Liver (tissue), 9 donors: ENCODE measurements around the gene MSI1. TPM values are rescaled to one million over a fixed set of nuclear protein-coding genes. Genes with fewer than 3 reads are reported as not detected.

Experiments
- DNase-seq: peaks from one replicate; pipeline ENCODE4 v3.0.0-alpha.2; 2017; ENCODE audit warnings: low spot score
- H3K27ac ChIP-seq, 2 donors: one replicate each; pipeline ENCODE4 v1.7.0; 2013; ENCODE audit warnings: inconsistent platforms in 2 of 2, low read length in 2 of 2, control low read depth in 1 of 2, low read depth in 1 of 2, mild to moderate bottlenecking in 1 of 2
- H3K27me3 ChIP-seq, 4 donors: one replicate each; pipeline versions ENCODE4 v1.6.1 to v1.7.0; 2013; ENCODE audit warnings: low read length in 3 of 4, inconsistent platforms in 1 of 4, mild to moderate bottlenecking in 1 of 4, moderate library complexity in 1 of 4; ENCODE audit not compliant: control insufficient read depth in 4 of 4, insufficient read depth in 4 of 4
- H3K36me3 ChIP-seq, 4 donors: one replicate each; pipeline versions ENCODE4 v1.6.1 to v1.7.0; 2013; ENCODE audit warnings: low read length in 3 of 4, mild to moderate bottlenecking in 3 of 4, low read depth in 1 of 4, moderate library complexity in 1 of 4; ENCODE audit not compliant: control insufficient read depth in 4 of 4, insufficient read depth in 3 of 4
- H3K4me1 ChIP-seq, 4 donors: one replicate each; pipeline versions ENCODE4 v1.6.1 to v1.7.0; 2013; ENCODE audit warnings: low read length in 3 of 4, mild to moderate bottlenecking in 3 of 4, moderate library complexity in 1 of 4; ENCODE audit not compliant: control insufficient read depth in 4 of 4, insufficient read depth in 4 of 4
- H3K4me3 ChIP-seq, 3 donors: one replicate each; pipeline versions ENCODE4 v1.6.1 to v1.7.0; 2013; ENCODE audit warnings: low read length in 3 of 3, control low read depth in 1 of 3, low read depth in 1 of 3, mild to moderate bottlenecking in 1 of 3
- H3K9ac ChIP-seq, 2 donors: one replicate each; pipeline ENCODE4 v1.7.0; 2013; ENCODE audit warnings: low read length in 2 of 2, mild to moderate bottlenecking in 2 of 2, moderate library complexity in 2 of 2, control low read depth in 1 of 2, low read depth in 1 of 2
- H3K9me3 ChIP-seq, 4 donors: one replicate each; pipeline versions ENCODE4 v1.6.1 to v1.7.0; 2013; ENCODE audit warnings: low read length in 3 of 4; ENCODE audit not compliant: control insufficient read depth in 4 of 4
- EGR1 ChIP-seq, 2 donors: IDR thresholded peaks; 2 replicates each; pipeline ENCODE4 v1.6.1; 2016 to 2018; ENCODE audit warnings: antibody characterized with exemption in 2 of 2, low read depth in 2 of 2
- FOXA1 ChIP-seq: IDR thresholded peaks from 2 replicates; pipeline ENCODE4 v1.6.1; 2016; ENCODE audit warnings: antibody characterized with exemption
- GABPA ChIP-seq, 2 donors: IDR thresholded peaks in 1 of 2; conservative IDR thresholded peaks in 1 of 2; 2 replicates each; pipeline ENCODE4 v1.6.1; 2016; ENCODE audit warnings: antibody characterized with exemption in 2 of 2, mild to moderate bottlenecking in 1 of 2, moderate library complexity in 1 of 2
- HNF4G ChIP-seq: IDR thresholded peaks from 2 replicates; pipeline ENCODE4 v1.6.1; 2016; ENCODE audit warnings: antibody characterized with exemption
- NR2F2 ChIP-seq: IDR thresholded peaks from 2 replicates; pipeline ENCODE4 v1.6.1; 2016; ENCODE audit warnings: antibody characterized with exemption
- RAD21 ChIP-seq, 2 donors: IDR thresholded peaks; 2 replicates each; pipeline ENCODE4 v1.6.1; 2016; ENCODE audit warnings: antibody characterized with exemption in 2 of 2, mild to moderate bottlenecking in 2 of 2
- SP1 ChIP-seq: IDR thresholded peaks from 2 replicates; pipeline ENCODE4 v1.6.1; 2018; ENCODE audit warnings: antibody characterized with exemption, mild to moderate bottlenecking
- TAF1 ChIP-seq: conservative IDR thresholded peaks from 2 replicates; pipeline ENCODE4 v1.6.1; 2016; ENCODE audit warnings: antibody characterized with exemption, mild to moderate bottlenecking
- YY1 ChIP-seq: IDR thresholded peaks from 2 replicates; pipeline ENCODE4 v1.6.1; 2016; ENCODE audit warnings: antibody characterized with exemption, mild to moderate bottlenecking
- WGBS: extraction: QIAGEN DNeasy Blood & Tissue Kit; methylation state at CpG from one replicate; pipeline ENCODE4 v1.1.7; 2013; 5-methylcytosine and 5-hydroxymethylcytosine counted together
- polyA plus RNA-seq, 2 donors: library from polyadenylated mRNA; stranded (reverse) in 1 of 2; unstranded in 1 of 2; fragments of 200-250 nt in 1 of 2; fragments of >200 nt in 1 of 2; fragmentation: Nextera tagmentation in 1 of 2; extraction: Ambion mirVana in 1 of 2; gene quantifications; one replicate each; pipeline versions ENCODE4 v1.2.1 to v1.2.3, GENCODE V29; 2013 to 2015
- total RNA-seq, 2 donors: library from RNA; depleted of rRNA; stranded (reverse); fragments of >200 nt; gene quantifications; one replicate each; pipeline ENCODE4 v1.2.3, GENCODE V29; 2014
- TF ChIP-seq, protein P1 (sequence below): IDR thresholded peaks from 2 replicates; pipeline ENCODE4 v1.6.1; 2016; ENCODE audit warnings: antibody characterized with exemption
- TF ChIP-seq, protein P2 (sequence below): fragments of 150-350 bp; IDR thresholded peaks from 2 replicates; pipeline ENCODE4 v1.5.1; 2017; ENCODE audit warnings: improper control_type of control experiment, low read depth, low read length; ENCODE audit not compliant: missing input control
- TF ChIP-seq, protein P3 (sequence below): IDR thresholded peaks from 2 replicates; pipeline ENCODE4 v1.6.1; 2016; ENCODE audit warnings: antibody characterized with exemption, mild to moderate bottlenecking
- TF ChIP-seq, protein P4 (sequence below): IDR thresholded peaks from 2 replicates; pipeline ENCODE4 v1.6.1; 2016; ENCODE audit warnings: antibody characterized with exemption
- donor health status: healthy.
- donor health status: healthy.
- donor health status: healthy.
- donor health status: healthy.
- donor health status: healthy.

Gene MSI1
- total and polyA plus RNA-seq, 4 donors = 0.13 to 1.2 TPM; not detected in 2

DNA sequence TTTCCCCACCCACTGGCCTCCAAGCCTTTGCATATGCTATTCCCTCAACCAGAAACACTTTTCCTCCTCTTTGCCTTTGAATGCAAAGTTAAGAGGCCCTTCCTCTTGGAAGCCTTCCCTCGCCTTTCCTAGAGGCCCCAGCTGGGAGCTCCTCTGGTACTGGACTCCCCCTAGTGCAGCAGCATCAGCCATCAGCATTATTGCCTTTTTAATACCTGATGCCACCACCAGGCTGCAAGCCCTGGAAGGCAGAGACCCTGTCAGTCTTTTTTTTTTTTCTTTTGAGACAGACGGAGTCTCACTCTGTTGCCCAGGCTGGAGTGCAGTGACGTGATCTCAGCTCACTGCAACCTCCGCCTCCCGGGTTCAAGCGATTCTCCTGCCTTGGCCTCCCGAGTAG is 22.3 kb downstream of the MSI1 start:
- Histone ChIP-seq H3K4me3 (no peak overlapping the region), H3K36me3 (no peaks in the 10 kb centered on the region), H3K9ac (no peak overlapping the region), H3K27ac (no peak overlapping the region), H3K27me3 (no peaks in the 10 kb centered on the region), H3K4me1 (peaks cover 4 to 29% (median 21%) of the 10 kb centered on the region in 4 donors), H3K9me3 (no peaks in the 10 kb centered on the region)
- TF ChIP-seq SP1 (no peak), FOXA1 (no peak), NR2F2 (no peak)
- TF ChIP-seq, protein P1, sequence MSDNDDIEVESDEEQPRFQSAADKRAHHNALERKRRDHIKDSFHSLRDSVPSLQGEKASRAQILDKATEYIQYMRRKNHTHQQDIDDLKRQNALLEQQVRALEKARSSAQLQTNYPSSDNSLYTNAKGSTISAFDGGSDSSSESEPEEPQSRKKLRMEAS = no peak
- TF ChIP-seq, protein P2, sequence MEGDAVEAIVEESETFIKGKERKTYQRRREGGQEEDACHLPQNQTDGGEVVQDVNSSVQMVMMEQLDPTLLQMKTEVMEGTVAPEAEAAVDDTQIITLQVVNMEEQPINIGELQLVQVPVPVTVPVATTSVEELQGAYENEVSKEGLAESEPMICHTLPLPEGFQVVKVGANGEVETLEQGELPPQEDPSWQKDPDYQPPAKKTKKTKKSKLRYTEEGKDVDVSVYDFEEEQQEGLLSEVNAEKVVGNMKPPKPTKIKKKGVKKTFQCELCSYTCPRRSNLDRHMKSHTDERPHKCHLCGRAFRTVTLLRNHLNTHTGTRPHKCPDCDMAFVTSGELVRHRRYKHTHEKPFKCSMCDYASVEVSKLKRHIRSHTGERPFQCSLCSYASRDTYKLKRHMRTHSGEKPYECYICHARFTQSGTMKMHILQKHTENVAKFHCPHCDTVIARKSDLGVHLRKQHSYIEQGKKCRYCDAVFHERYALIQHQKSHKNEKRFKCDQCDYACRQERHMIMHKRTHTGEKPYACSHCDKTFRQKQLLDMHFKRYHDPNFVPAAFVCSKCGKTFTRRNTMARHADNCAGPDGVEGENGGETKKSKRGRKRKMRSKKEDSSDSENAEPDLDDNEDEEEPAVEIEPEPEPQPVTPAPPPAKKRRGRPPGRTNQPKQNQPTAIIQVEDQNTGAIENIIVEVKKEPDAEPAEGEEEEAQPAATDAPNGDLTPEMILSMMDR = peak; percentile 7
- 94% methylated on average over 7 of the region's 7 CpGs for WGBS
- no peak for DNase-seq

DNA sequence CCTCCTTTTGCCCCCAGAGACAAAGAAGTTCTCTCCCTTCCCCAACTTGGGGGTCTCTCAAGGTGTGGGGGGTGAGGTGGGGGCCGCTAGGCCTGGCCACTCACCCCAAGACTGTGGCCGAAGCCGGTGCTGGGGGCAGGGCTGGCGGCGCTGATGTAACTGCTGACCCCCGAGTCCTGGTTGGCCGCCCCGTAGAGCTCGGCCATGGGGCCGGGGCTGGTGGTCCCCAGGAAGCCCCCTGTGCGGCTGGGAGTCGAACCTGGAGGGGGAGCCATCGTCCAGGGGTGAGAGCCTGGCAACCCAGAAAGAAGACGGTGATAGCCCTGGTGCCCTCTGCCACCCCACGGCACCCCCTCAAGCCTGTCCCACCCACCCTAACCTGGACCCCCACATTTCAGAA is 22.9 kb downstream of the MSI1 start:
- Histone ChIP-seq H3K4me3 (no peak overlapping the region), H3K36me3 (no peaks in the 10 kb centered on the region), H3K9me3 (no peaks in the 10 kb centered on the region), H3K27me3 (no peaks in the 10 kb centered on the region), H3K4me1 (peaks cover 4 to 30% (median 22%) of the 10 kb centered on the region in 4 donors), H3K9ac (no peak overlapping the region), H3K27ac (no peak overlapping the region)
- WGBS = 95% methylated on average over 15 of the region's 15 CpGs
- DNase-seq = no peak
- no peak for TF ChIP-seq FOXA1
- no peak for TF ChIP-seq SP1
- TF ChIP-seq EGR1 (IDR thresholded peaks at IDR 0.05; ENCODE audit: low read depth in 2 of 2) = no peak
- TF ChIP-seq, protein P3, sequence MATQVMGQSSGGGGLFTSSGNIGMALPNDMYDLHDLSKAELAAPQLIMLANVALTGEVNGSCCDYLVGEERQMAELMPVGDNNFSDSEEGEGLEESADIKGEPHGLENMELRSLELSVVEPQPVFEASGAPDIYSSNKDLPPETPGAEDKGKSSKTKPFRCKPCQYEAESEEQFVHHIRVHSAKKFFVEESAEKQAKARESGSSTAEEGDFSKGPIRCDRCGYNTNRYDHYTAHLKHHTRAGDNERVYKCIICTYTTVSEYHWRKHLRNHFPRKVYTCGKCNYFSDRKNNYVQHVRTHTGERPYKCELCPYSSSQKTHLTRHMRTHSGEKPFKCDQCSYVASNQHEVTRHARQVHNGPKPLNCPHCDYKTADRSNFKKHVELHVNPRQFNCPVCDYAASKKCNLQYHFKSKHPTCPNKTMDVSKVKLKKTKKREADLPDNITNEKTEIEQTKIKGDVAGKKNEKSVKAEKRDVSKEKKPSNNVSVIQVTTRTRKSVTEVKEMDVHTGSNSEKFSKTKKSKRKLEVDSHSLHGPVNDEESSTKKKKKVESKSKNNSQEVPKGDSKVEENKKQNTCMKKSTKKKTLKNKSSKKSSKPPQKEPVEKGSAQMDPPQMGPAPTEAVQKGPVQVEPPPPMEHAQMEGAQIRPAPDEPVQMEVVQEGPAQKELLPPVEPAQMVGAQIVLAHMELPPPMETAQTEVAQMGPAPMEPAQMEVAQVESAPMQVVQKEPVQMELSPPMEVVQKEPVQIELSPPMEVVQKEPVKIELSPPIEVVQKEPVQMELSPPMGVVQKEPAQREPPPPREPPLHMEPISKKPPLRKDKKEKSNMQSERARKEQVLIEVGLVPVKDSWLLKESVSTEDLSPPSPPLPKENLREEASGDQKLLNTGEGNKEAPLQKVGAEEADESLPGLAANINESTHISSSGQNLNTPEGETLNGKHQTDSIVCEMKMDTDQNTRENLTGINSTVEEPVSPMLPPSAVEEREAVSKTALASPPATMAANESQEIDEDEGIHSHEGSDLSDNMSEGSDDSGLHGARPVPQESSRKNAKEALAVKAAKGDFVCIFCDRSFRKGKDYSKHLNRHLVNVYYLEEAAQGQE = no peak
- no peak for TF ChIP-seq GABPA (IDR thresholded peaks at IDR 0.05 in 1 of 2, conservative IDR thresholded peaks at IDR 0.05 in 1 of 2)
- TF ChIP-seq TAF1 = no peak
- TF ChIP-seq HNF4G = no peak
- no peak for TF ChIP-seq RAD21 (IDR thresholded peaks at IDR 0.05)
- TF ChIP-seq YY1 = no peak
- TF ChIP-seq, protein P4, sequence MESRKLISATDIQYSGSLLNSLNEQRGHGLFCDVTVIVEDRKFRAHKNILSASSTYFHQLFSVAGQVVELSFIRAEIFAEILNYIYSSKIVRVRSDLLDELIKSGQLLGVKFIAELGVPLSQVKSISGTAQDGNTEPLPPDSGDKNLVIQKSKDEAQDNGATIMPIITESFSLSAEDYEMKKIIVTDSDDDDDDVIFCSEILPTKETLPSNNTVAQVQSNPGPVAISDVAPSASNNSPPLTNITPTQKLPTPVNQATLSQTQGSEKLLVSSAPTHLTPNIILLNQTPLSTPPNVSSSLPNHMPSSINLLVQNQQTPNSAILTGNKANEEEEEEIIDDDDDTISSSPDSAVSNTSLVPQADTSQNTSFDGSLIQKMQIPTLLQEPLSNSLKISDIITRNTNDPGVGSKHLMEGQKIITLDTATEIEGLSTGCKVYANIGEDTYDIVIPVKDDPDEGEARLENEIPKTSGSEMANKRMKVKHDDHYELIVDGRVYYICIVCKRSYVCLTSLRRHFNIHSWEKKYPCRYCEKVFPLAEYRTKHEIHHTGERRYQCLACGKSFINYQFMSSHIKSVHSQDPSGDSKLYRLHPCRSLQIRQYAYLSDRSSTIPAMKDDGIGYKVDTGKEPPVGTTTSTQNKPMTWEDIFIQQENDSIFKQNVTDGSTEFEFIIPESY = no peak
